ENCODE measurements around the gene DCDC2C.

DNA sequence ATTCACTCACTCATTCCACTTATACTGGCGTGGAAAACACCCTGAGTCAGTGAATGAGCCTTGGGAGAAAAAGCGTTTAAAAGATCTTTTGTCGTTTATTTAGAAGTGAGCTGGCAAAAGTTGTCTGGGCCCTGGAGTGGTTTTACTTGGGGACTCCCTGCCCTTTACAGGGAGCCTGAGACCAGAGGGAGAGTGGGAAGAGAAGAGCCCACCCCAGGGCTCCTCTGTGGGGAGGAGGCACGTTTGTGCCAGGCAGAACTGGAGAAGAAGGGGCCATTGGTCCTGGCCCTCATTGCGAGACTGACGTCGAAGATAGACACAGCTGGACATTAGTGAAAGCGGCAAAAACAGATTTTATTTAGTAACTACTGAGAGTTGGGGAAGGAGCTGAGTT is 25.7 kb downstream of the DCDC2C start:
- TF ChIP-seq, protein P1, sequence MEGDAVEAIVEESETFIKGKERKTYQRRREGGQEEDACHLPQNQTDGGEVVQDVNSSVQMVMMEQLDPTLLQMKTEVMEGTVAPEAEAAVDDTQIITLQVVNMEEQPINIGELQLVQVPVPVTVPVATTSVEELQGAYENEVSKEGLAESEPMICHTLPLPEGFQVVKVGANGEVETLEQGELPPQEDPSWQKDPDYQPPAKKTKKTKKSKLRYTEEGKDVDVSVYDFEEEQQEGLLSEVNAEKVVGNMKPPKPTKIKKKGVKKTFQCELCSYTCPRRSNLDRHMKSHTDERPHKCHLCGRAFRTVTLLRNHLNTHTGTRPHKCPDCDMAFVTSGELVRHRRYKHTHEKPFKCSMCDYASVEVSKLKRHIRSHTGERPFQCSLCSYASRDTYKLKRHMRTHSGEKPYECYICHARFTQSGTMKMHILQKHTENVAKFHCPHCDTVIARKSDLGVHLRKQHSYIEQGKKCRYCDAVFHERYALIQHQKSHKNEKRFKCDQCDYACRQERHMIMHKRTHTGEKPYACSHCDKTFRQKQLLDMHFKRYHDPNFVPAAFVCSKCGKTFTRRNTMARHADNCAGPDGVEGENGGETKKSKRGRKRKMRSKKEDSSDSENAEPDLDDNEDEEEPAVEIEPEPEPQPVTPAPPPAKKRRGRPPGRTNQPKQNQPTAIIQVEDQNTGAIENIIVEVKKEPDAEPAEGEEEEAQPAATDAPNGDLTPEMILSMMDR (IDR thresholded peaks at IDR 0.05; ENCODE audit: borderline replicate concordance, extremely low read depth, low read length, poor library complexity, severe bottlenecking): no peak
- no peak for TF ChIP-seq EZH2 (IDR thresholded peaks at IDR 0.05; ENCODE audit: borderline replicate concordance, low read depth, low read length, severe bottlenecking)
